Glutamatergic neuron (in vitro differentiated cells): ENCODE measurements around the gene PTPRN2. TPM values are rescaled to one million over a fixed set of nuclear protein-coding genes. Genes with fewer than 3 reads are reported as not detected.
"Not testable (repeated sequence)": the region's sequence is repeated elsewhere in the genome, so short reads cannot be mapped to it uniquely, and the experiment has no call there.

Experiments used
- DNase-seq: peaks from one replicate; pipeline ENCODE4 v3.0.0; 2022
- H3K27ac Mint-ChIP-seq: one replicate; pipeline ENCODE4 v1.8.0; 2020; ENCODE audit warnings: mild to moderate bottlenecking, mixed read lengths, inconsistent platforms; ENCODE audit not compliant: unreplicated experiment
- H3K27me3 Mint-ChIP-seq: one replicate; pipeline ENCODE4 v1.8.0; 2020; ENCODE audit warnings: mild to moderate bottlenecking, moderate library complexity, mixed read lengths, inconsistent platforms; ENCODE audit not compliant: unreplicated experiment
- H3K36me3 Mint-ChIP-seq: one replicate; pipeline ENCODE4 v1.8.0; 2020; ENCODE audit warnings: mild to moderate bottlenecking, mixed read lengths, inconsistent platforms; ENCODE audit not compliant: unreplicated experiment
- H3K4me1 Mint-ChIP-seq: one replicate; pipeline ENCODE4 v1.8.0; 2020; ENCODE audit warnings: mild to moderate bottlenecking, low read depth, mixed read lengths, inconsistent platforms; ENCODE audit not compliant: unreplicated experiment
- H3K4me3 Mint-ChIP-seq: one replicate; pipeline ENCODE4 v1.8.0; 2020; ENCODE audit warnings: mild to moderate bottlenecking, mixed read lengths, inconsistent platforms; ENCODE audit not compliant: unreplicated experiment
- H3K9me3 Mint-ChIP-seq: one replicate; pipeline ENCODE4 v1.8.0; 2020; ENCODE audit warnings: mild to moderate bottlenecking, moderate library complexity, mixed read lengths, inconsistent platforms; ENCODE audit not compliant: unreplicated experiment
- CTCF ChIP-seq: fragments of 200-600 bp; sonication (generic); IDR thresholded peaks from one replicate; pipeline ENCODE4 v1.5.0; 2021; ENCODE audit not compliant: partially characterized antibody, unreplicated experiment
- total RNA-seq: library from RNA; stranded (reverse); fragmentation: NEBNext Ultra II Directional; extraction: Animal tissue kit (Norgen Biotek cat#: 25700); gene quantifications from one replicate; pipeline ENCODE4 v1.2.1, GENCODE V29; 2021; ENCODE audit not compliant: unreplicated experiment

The PTPRN2 gene
- total RNA-seq, 1 donor from 2014 or later, result 49.0 TPM

- Mint-ChIP-seq H3K4me3 (no peak overlapping the region), H3K4me1 (peaks cover 9% of the 10 kb centered on the region), H3K27me3 (peaks cover 10% of the 10 kb centered on the region), H3K27ac (no peak overlapping the region), H3K36me3 (peaks cover 15% of the 10 kb centered on the region), H3K9me3 (peaks cover 16% of the 10 kb centered on the region)
- no peak for DNase-seq
- TF ChIP-seq CTCF, result no peak
These were observed 691.9 kb downstream of the PTPRN2 start for GRCh38 chr7:157895520-157896375.

GRCh38 chr7:157895098-157895497, 692.5 kb downstream of the PTPRN2 start:
- not testable (repeated sequence) for H3K4me1 Mint-ChIP-seq, DNase-seq, H3K27ac Mint-ChIP-seq, H3K27me3 Mint-ChIP-seq, H3K4me3 Mint-ChIP-seq
- Mint-ChIP-seq H3K36me3 (peaks cover 15% of the 10 kb centered on the region), H3K9me3 (peaks cover 19% of the 10 kb centered on the region)

GRCh38 chr7:157893535-157894044, 694.0 kb downstream of the PTPRN2 start:
- DNase-seq, result no peak
- Mint-ChIP-seq H3K27ac (no peak overlapping the region), H3K9me3 (peaks cover 24% of the 10 kb centered on the region), H3K4me3 (no peak overlapping the region), H3K36me3 (peaks cover 27% of the 10 kb centered on the region), H3K4me1 (no peaks in the 10 kb centered on the region), H3K27me3 (peaks cover 10% of the 10 kb centered on the region)
- TF ChIP-seq CTCF, result no peak

GRCh38 chr7:157892751-157893523, 694.7 kb downstream of the PTPRN2 start:
- Mint-ChIP-seq H3K27me3 (peaks cover 7% of the 10 kb centered on the region), H3K9me3 (peaks cover 27% of the 10 kb centered on the region), H3K36me3 (peaks cover 27% of the 10 kb centered on the region), H3K4me1 (no peaks in the 10 kb centered on the region), H3K27ac (no peak overlapping the region), H3K4me3 (no peak overlapping the region)
- DNase-seq, result no peak
- no peak for TF ChIP-seq CTCF

- TF ChIP-seq CTCF, result no peak
- no peak overlapping the region for H3K4me3 Mint-ChIP-seq
- no peak overlapping the region for H3K27ac Mint-ChIP-seq
- DNase-seq, result no peak
- H3K9me3 Mint-ChIP-seq, result peaks cover 22% of the 10 kb centered on the region
- H3K36me3 Mint-ChIP-seq, result peaks cover 27% of the 10 kb centered on the region
- H3K27me3 Mint-ChIP-seq, result peaks cover 4% of the 10 kb centered on the region
- H3K4me1 Mint-ChIP-seq, result no peaks in the 10 kb centered on the region
These were observed 696.7 kb downstream of the PTPRN2 start for GRCh38 chr7:157890921-157891401.
